ENCODE measurements around the gene SPRED3.

SPRED3 gene

GRCh38 chr19:38374332-38375097, 14.0 kb upstream of the SPRED3 start, which contains the start of gene PSMD8:
TSS of gene PSMD8 (plus strand) at chr19:38374571. CDS start at chr19:38374602, 31 bp downstream.
- DNase-seq, result peak; percentile 99

- no peak for DNase-seq
Measured at GRCh38 chr19:38375098-38375493, 13.4 kb upstream of the SPRED3 start.

DNA sequence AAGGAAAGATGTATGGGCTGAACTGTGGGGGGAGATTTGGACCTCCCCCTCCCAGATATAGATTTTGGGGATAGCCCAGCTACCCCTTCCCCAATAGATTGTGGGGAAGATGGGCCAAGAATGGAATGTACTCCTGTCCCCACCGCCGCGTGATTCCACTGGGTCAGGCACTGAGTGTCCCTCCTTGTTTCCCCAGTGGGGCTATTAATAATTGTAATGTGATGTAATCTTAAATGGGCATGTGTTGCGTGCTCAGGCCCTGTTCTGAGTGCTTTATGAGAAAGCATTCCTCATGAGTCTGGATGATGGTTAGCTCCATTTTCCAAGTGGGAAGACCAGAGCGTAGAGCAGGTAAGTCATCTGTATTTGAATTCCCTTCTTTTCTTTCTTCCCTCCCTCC, 12.7 kb upstream of the SPRED3 start:
- DNase-seq, result peak; percentile 61

GRCh38 chr19:38376576-38376975, 11.9 kb upstream of the SPRED3 start:
- no peak for DNase-seq

GRCh38 chr19:38377052-38377451, 11.4 kb upstream of the SPRED3 start:
- no peak for DNase-seq

DNA sequence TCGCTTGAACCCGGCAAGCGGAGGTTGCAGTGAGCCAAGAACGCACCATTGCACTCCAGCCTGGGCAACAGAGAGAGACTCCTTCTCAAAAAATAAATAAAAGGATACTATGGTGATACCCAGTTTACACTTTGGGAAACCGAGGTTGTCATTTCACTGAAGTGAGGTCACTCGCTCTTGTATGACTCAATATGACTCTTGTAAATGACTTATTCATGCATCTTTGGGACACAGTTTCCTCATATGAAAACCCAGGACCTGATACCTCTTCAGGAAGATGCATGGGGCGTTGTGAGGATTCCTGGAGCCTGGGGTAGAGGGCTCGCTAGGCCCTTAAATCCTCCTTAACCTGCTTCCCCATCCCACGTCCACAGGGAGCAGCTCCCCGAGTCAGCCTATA, 9.6 kb upstream of the SPRED3 start:
- DNase-seq, result peak; percentile 39

DNA sequence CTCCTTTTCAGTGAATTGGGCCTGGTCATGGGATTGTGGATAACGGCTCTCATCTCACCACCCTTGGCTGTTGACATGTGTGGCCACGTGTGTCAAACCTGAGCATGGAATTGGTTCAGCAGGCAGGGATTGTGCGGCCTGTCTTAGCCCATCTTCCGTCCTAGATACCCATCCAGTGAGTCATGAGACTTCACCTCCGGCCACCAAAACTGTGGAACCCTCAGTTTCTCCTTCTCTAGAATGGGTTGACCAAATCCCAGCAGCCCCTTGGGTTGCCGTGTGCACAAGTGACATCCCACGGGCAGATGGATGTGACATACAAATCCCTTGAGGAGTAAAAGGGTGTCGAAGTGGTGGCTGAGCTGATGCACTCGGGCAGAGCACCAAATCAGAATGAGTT, 7.4 kb upstream of the SPRED3 start:
- DNase-seq, result no peak

- DNase-seq, result no peak
Measured at GRCh38 chr19:38383184-38383583, 5.3 kb upstream of the SPRED3 start.

DNA sequence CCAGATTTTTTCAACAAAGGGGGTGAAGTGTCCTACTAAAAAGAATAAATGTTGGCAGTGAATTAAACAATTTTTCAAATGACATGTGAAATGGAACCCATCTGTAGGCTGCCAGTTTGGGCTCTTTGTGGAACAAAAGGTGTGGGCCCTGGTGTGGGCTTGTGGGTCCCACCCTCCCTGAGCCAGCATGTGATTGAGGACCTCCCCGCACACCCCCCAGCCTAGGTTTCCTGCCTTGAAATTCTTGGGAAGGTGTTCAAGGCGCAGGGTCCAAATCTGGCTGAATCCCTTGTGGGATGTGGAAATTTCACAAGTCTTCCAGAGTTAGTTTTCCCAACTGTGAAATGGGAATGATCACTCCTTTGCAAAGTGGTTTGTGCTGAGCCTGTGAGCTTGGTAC, 4.8 kb upstream of the SPRED3 start:
- DNase-seq, result no peak

DNA sequence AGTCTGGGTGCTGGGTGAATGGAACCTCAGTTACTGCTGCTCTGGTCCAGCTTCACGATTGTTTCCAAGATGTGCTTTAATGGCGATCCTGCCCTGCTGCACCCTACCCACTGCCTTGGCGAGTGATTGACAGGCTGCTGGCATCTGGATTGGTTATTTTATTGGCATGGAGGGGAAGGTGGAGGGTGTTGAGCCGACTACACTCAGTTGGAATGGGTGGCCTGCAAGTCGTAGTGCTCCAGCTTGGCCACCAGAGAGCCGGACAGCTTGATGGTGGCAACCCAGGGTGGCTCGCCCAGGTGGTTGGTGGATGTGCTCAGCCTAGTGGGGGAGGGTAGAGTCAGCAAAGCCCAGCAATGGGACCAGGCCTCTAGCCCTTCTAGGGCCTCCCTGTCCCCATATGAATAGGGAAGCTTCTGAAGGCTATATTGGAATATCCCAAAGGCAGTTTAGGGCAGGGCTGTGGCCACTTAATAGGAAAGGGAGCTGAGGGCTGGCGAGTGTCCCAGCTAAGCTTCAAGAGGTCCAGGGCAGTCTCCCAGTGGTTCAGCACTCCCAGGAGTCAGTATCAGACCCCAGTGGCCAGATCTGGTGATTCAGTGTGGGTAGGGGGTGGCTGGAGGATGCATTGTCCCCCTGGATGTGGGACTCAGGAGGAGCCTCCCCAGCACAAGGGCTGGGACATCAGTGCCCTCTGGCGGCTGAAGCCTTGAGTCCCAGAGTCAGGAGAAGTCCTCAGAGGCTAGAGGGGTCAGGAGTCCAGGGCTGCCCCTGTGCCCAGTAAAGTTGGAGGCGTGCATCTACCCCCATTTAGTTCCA, 4.1 kb upstream of the SPRED3 start:
- DNase-seq, result peak; percentile 23

GRCh38 chr19:38385057-38385803, 3.3 kb upstream of the SPRED3 start:
- no peak for DNase-seq

GRCh38 chr19:38385804-38386257, 2.7 kb upstream of the SPRED3 start:
- no peak for DNase-seq

DNA sequence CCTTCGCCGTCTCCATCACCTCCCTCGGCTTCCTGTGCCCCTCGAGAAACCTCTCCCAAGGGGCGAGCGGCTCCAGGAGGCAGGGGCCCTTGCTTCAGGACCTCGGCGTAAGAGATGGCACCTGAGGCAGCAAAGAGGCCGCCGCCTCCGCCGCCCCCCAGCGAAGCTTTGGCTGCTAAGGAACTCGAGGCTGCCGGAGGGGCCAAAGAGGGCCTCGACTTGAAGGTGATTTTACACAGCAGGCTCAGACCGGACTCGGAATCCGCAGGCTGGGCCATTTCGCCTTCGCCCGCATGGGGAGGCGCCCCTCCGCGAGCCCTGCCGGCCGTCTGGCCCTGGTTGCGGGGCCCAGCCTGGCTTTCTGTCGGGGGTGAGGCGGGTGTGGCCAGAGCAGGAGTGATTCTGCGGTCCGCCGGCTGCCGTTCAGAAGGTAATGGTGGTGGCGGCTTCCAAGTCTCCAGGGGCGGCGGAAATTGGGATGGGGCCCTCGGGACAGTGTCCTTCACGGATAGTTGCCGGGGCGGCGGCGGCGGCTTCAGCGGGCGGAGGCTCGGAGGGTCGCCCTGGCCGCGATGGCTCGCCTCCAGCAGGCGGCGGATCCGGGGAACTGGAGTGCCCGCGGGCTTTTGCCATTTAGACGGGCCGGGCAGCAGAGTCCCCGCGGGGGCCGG, 2.1 kb upstream of the SPRED3 start:
- DNase-seq, result no peak

- no peak for DNase-seq
Measured at GRCh38 chr19:38386971-38387549, 1.4 kb upstream of the SPRED3 start.

DNA sequence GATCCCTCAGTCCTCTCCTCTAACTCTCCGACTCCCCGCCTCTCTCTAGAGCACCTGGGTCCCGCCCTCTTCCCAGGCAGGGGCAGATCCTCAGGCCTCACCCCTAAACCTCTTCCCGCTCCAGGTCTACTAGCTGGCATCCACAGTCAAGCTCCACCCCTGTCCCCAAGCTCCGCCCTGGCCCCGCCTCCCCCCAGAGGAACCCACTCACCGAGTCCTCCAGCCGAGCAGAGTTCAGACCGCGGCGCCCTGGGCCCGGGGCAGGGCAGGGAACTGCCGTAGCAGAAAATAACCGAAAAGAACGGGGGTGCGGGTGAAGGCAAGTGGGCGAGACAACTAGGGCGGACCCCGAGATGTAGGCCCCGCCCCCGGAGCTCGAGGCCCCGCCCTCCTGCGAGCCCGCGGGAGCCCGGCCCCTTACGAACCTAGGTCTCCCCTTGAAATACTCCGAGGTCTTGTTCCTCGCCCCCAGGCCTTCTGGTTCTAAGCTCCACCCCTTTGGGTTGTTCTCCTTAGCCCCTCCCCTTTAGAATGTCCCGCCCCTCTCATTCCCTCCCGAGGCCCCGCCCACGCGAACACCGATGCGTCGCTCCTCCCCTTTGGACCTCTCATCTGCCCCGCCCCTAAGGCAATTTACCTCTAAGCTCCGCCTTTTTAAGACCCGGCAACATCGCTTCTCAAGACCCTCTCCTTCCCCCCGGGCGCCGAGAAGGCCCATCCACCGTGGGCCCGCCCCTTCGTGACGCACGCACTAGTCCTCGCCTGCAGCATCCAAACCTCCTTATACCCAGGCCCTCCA, 748 bp upstream of the SPRED3 start, which contains the start of gene GGN:
TSS of gene GGN (minus strand) at position 485 of the 799 bp plus-strand sequence. CDS start 773 bp downstream, outside the sequence.
- peak; percentile 96 for DNase-seq

GRCh38 chr19:38389101-38389925, 816 bp downstream of the SPRED3 start:
- DNase-seq, result peak; percentile 87

DNA sequence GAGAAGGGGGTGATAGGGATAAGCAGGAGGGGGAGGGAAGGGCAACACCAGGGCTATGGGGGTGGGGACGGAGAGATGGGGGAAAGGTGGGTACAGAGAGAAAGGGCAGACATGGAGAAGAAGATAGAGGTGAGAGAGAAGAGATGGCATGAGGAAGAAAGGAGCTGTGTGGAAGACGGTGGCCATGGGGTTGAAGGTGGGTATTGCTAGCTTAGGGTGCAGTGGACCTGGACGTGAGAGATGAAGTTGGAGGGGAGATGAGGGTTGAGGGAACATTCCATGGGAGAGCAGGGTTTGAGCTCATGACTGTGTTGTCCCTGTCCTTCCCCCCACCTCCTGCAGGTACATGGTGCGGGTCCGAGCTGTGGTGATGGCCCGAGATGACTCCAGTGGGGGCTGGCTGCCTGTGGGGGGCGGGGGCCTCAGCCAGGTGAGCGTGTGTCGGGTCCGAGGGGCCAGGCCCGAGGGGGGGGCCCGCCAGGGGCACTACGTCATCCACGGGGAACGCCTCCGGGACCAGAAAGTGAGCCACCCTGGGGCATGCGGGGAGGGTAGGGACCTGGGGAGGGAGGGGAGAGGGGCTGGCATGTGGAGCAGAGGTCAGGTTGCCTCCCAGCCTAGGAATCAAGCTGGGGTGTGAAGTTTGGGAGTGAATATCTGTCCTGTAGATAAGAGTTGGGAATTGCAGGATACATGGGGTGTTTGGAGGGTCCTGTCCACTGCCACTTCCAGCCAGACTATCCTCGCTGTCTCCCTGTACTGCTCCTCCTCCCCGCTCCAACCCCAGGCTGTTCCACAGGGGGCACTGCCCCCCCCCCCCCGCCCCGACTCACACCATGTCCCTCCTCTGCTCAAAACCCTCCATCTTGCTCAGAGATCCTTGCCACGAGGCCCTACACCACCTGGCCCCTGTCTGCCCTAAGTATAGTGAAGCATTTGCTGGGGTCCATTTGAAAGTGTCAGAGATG, 1.7 kb downstream of the SPRED3 start:
- no peak for DNase-seq

DNA sequence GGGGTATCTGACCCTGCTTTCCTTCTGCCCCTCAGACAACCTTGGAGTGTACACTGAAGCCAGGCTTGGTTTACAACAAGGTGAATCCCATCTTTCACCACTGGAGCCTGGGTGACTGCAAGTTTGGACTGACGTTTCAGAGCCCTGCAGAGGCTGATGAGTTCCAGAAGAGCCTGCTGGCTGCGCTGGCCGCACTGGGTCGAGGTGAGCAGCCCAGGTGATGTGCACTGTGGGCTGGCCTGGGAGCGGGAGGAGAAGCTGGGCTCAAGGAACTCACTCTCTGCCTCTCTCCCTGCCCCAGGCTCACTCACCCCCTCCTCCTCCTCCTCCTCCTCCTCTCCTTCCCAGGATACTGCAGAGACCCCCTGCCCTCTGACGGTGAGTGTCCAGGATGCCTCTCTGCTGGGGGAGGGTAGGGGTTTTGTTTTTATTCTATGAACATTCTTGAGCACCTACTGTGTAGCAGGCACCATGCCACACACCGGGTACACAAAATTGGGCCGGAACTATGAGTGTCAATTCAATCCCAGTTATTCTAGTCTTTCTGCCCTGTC, 3.5 kb downstream of the SPRED3 start:
- no peak for DNase-seq
